Gastroesophageal sphincter (tissue), 3 donors: ENCODE measurements around the gene TNIP2.

Experiments used
- CTCF ChIP-seq, 4 experiments: fragments of 200-600 bp in 2 of 4; fragments of 450-650 bp in 2 of 4; sonication (generic) in 1 of 4; IDR thresholded peaks; one replicate each; pipeline ENCODE4 v1.5.1; 2017 to 2019; ENCODE audit warnings: antibody characterized with exemption in 4 of 4, mild to moderate bottlenecking in 2 of 4, moderate library complexity in 2 of 4
- EP300 ChIP-seq: sonication (generic); formaldehyde crosslinking; IDR thresholded peaks from one replicate; pipeline ENCODE4 v1.6.1; 2017; ENCODE audit warnings: antibody characterized with exemption, mild to moderate bottlenecking
- POLR2A ChIP-seq, 2 donors: fragments of 450-650 bp; IDR thresholded peaks; one replicate each; pipeline ENCODE4 v1.6.1; 2017; ENCODE audit warnings: antibody characterized with exemption in 2 of 2, mild to moderate bottlenecking in 2 of 2, moderate library complexity in 1 of 2
- POLR2AphosphoS5 ChIP-seq: sonication (generic); formaldehyde crosslinking; IDR thresholded peaks from one replicate; pipeline ENCODE4 v1.6.1; 2017; ENCODE audit warnings: antibody characterized with exemption

- TF ChIP-seq POLR2AphosphoS5 = no peak
- TF ChIP-seq CTCF (IDR thresholded peaks at IDR 0.05) = no peak
- TF ChIP-seq EP300 = no peak
- TF ChIP-seq POLR2A (IDR thresholded peaks at IDR 0.05) = no peak
Observed at GRCh38 chr4:2802618-2803531, 46.7 kb upstream of the TNIP2 start.
